ENCODE results near the gene C1QA.

C1QA gene, protein sequence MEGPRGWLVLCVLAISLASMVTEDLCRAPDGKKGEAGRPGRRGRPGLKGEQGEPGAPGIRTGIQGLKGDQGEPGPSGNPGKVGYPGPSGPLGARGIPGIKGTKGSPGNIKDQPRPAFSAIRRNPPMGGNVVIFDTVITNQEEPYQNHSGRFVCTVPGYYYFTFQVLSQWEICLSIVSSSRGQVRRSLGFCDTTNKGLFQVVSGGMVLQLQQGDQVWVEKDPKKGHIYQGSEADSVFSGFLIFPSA

GRCh38 chr1:22636353-22636752 lies at the start of gene C1QA:
C1QA (plus strand) TSS chr1:22636628; CDS start chr1:22637617, 989 bp downstream.
- TF ChIP-seq EZH2phosphoT487 (IDR thresholded peaks at IDR 0.05; ENCODE audit: low read depth), result no peak
- TF ChIP-seq, protein P1, sequence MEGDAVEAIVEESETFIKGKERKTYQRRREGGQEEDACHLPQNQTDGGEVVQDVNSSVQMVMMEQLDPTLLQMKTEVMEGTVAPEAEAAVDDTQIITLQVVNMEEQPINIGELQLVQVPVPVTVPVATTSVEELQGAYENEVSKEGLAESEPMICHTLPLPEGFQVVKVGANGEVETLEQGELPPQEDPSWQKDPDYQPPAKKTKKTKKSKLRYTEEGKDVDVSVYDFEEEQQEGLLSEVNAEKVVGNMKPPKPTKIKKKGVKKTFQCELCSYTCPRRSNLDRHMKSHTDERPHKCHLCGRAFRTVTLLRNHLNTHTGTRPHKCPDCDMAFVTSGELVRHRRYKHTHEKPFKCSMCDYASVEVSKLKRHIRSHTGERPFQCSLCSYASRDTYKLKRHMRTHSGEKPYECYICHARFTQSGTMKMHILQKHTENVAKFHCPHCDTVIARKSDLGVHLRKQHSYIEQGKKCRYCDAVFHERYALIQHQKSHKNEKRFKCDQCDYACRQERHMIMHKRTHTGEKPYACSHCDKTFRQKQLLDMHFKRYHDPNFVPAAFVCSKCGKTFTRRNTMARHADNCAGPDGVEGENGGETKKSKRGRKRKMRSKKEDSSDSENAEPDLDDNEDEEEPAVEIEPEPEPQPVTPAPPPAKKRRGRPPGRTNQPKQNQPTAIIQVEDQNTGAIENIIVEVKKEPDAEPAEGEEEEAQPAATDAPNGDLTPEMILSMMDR (IDR thresholded peaks at IDR 0.05; ENCODE audit: low read depth, low read length), result no peak

GRCh38 chr1:22587247-22587646 lies 49.2 kb upstream of the C1QA start:
- no peak overlapping the region for H3K9ac ChIP-seq (ENCODE audit: low read length)
- H3K4me2 ChIP-seq (ENCODE audit: low read length), result no peak overlapping the region
- no peak overlapping the region for H3K27ac ChIP-seq (ENCODE audit: low read length)
- no peak overlapping the region for H2AFZ ChIP-seq (ENCODE audit: low read depth, low read length)
- H3K9me3 ChIP-seq (ENCODE audit: insufficient read depth, low read length), result no peaks in the 10 kb centered on the region
- H3K79me2 ChIP-seq (ENCODE audit: low read length), result no peaks in the 10 kb centered on the region
- no peaks in the 10 kb centered on the region for H3K27me3 ChIP-seq (ENCODE audit: low read depth, low read length)
- H3K4me3 ChIP-seq (ENCODE audit: low read length), result no peak overlapping the region
- no peaks in the 10 kb centered on the region for H4K20me1 ChIP-seq (ENCODE audit: insufficient read depth, low read length)
- H3K4me1 ChIP-seq (ENCODE audit: low read length), result no peaks in the 10 kb centered on the region
- no peaks in the 10 kb centered on the region for H3K36me3 ChIP-seq (replicated peaks; ENCODE audit: low read depth, low read length)
- TF ChIP-seq EZH2phosphoT487 (IDR thresholded peaks at IDR 0.05; ENCODE audit: low read depth), result no peak
- TF ChIP-seq, protein P1 (IDR thresholded peaks at IDR 0.05; ENCODE audit: low read depth, low read length), result no peak

More at GRCh38 chr1:22636353-22636752, at the start of gene C1QA:
- H3K9ac ChIP-seq (ENCODE audit: low read length), result no peak within 1 kb of the TSS
- no peak within 1 kb of the TSS for H2AFZ ChIP-seq (ENCODE audit: low read depth, low read length)
- H3K4me1 ChIP-seq (ENCODE audit: low read length), result no peaks in the 10 kb centered on the region; the same call in 1 of the 2 replicates
- H3K36me3 ChIP-seq (replicated peaks; ENCODE audit: low read depth, low read length), result no peaks in the 10 kb centered on the region
- H3K79me2 ChIP-seq (ENCODE audit: low read length), result no peaks in the 10 kb centered on the region
- no peaks in the 10 kb centered on the region for H4K20me1 ChIP-seq (ENCODE audit: insufficient read depth, low read length)
- H3K4me3 ChIP-seq (ENCODE audit: low read length), result no peak within 1 kb of the TSS
- H3K27ac ChIP-seq (ENCODE audit: low read length), result no peak within 1 kb of the TSS
- H3K27me3 ChIP-seq (ENCODE audit: low read depth, low read length), result no peaks in the 10 kb centered on the region
- H3K4me2 ChIP-seq (ENCODE audit: low read length), result no peak within 1 kb of the TSS
- no peaks in the 10 kb centered on the region for H3K9me3 ChIP-seq (ENCODE audit: insufficient read depth, low read length)

GRCh38 chr1:22588899-22589422 lies 47.5 kb upstream of the C1QA start:
- Histone ChIP-seq H3K9ac (ENCODE audit: low read length) (no peak overlapping the region), H3K4me2 (ENCODE audit: low read length) (no peak overlapping the region), H3K4me3 (ENCODE audit: low read length) (no peak overlapping the region), H3K27ac (ENCODE audit: low read length) (no peak overlapping the region), H3K36me3 (replicated peaks; ENCODE audit: low read depth, low read length) (no peaks in the 10 kb centered on the region), H3K79me2 (ENCODE audit: low read length) (no peaks in the 10 kb centered on the region), H3K4me1 (ENCODE audit: low read length) (no peaks in the 10 kb centered on the region), H2AFZ (ENCODE audit: low read depth, low read length) (no peak overlapping the region), H3K27me3 (ENCODE audit: low read depth, low read length) (no peaks in the 10 kb centered on the region), H4K20me1 (ENCODE audit: insufficient read depth, low read length) (no peaks in the 10 kb centered on the region), H3K9me3 (ENCODE audit: insufficient read depth, low read length) (no peaks in the 10 kb centered on the region)
- TF ChIP-seq EZH2phosphoT487 (IDR thresholded peaks at IDR 0.05; ENCODE audit: low read depth), result no peak
- TF ChIP-seq, protein P1 (IDR thresholded peaks at IDR 0.05; ENCODE audit: low read depth, low read length), result no peak

GRCh38 chr1:22591576-22591975 lies 44.9 kb upstream of the C1QA start:
- no peaks in the 10 kb centered on the region for H3K79me2 ChIP-seq (ENCODE audit: low read length)
- H3K4me2 ChIP-seq (ENCODE audit: low read length), result no peak overlapping the region
- H4K20me1 ChIP-seq (ENCODE audit: insufficient read depth, low read length), result no peaks in the 10 kb centered on the region
- H3K27ac ChIP-seq (ENCODE audit: low read length), result no peak overlapping the region
- H3K4me3 ChIP-seq (ENCODE audit: low read length), result no peak overlapping the region
- H3K9me3 ChIP-seq (ENCODE audit: insufficient read depth, low read length), result no peaks in the 10 kb centered on the region
- H3K27me3 ChIP-seq (ENCODE audit: low read depth, low read length), result no peaks in the 10 kb centered on the region
- no peak overlapping the region for H3K9ac ChIP-seq (ENCODE audit: low read length)
- no peak overlapping the region for H2AFZ ChIP-seq (ENCODE audit: low read depth, low read length)
- no peaks in the 10 kb centered on the region for H3K36me3 ChIP-seq (replicated peaks; ENCODE audit: low read depth, low read length)
- no peaks in the 10 kb centered on the region for H3K4me1 ChIP-seq (ENCODE audit: low read length)
- no peak for TF ChIP-seq EZH2phosphoT487 (IDR thresholded peaks at IDR 0.05; ENCODE audit: low read depth)
- TF ChIP-seq, protein P1 (IDR thresholded peaks at IDR 0.05; ENCODE audit: low read depth, low read length), result no peak
